Stimulated activated CD4-positive, alpha-beta T cell treated with anti-CD3 and anti-CD28 coated beads, Interleukin-1b, Interleukin-23, amount 100 ng/mL, for 4 hours (primary cell): Measurements from ENCODE around the gene PHAF1.

Experiments used
- DNase-seq, 2 donors: peaks; one replicate each; pipeline ENCODE4 v3.0.0-alpha.2; 2020; ENCODE audit warnings: low read depth in 2 of 2

The PHAF1 gene

DNA sequence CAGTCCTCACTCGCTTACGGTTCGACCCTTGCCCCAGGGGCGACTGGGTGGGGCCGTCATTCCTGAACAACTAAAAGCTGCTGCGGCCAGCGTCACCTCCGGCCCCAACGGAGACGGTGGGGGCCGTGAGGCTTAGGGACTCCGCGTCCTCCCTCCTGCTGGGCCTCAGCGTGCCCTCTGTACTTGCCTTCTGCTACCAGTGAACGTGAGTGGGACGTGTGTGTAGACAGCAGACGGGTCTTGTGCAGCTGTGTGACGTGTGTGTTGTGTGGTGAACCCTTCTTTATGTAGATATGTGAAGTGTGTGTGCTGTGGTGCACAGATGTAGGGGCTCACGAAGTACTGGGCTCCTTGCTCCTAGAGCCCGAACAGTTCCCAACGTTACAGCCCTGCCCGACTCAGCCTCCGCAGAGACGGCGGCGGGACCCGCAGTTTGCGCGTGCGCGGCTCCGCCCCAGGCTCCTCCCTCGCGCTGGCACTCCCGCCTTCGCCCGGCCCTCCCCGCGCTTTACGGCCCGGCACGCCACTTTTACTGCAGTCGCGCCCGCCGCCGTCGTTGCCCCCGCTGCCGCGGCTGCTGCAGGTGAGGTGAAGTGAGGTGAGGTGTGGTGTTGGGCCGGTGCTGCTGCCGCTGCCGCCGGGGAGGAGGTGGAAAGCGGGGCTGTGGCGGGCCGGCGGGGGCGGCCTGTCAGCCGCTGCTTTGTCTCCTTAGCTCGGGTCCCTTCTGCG, at the start of gene PHAF1:
TSS of gene PHAF1 (plus strand) at position 535 of the 729 bp plus-strand sequence. CDS start 235 bp downstream, outside the sequence.
- peak; percentile 97 for DNase-seq

GRCh38 chr16:67063008-67063407, 46.7 kb upstream of the PHAF1 start:
- DNase-seq, result no peak

- no peak for DNase-seq
These were observed 41.5 kb upstream of the PHAF1 start for GRCh38 chr16:67068212-67068753.

DNA sequence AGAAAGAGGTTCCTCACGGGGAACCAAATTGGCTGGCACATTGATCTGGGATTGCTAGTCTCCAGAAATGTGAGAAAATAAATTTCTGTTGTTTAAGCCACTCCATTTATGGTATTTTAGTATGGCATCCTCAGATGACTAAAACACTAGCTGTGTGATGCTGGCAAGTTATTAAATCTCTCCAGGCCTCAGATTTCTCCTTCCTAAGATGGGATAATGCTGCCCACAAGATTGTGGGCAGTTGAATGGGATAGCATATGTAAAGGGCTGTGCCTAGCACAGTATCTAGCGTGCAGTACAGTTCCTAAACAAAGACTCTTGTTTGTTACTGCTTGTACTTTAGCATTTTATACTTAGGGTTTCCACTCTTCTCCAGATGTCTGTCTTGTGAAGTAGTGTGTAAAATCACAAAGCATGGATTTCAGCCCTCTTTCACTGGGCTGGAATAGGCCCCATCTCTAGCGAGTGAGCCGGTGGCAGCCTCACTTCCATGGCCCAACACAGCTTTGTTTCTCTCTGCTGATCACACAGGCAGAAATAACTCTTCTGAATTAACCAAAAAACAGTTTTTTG, 38.2 kb upstream of the PHAF1 start:
- DNase-seq, result no peak

- no peak for DNase-seq
These were observed 34.4 kb upstream of the PHAF1 start for GRCh38 chr16:67075331-67075730.

DNA sequence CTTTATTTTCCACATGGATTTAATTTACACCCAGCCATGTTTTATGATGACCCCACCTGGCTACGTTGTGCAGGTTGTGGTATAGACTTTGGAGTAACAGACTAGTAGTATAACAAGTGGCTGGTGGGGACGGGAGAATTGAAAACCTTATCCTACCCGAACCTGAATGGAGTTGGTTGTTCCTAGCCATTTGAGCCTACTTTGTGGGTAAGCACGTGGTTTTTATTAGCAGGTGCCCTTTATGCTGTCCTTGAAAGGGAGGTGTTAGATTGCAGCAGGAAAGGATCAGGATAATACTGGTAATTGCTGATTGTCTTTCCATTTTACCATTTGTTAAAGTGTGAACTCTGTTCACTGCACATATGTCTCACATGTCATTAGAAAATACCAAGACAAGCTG, 31.9 kb upstream of the PHAF1 start:
- no peak for DNase-seq

DNA sequence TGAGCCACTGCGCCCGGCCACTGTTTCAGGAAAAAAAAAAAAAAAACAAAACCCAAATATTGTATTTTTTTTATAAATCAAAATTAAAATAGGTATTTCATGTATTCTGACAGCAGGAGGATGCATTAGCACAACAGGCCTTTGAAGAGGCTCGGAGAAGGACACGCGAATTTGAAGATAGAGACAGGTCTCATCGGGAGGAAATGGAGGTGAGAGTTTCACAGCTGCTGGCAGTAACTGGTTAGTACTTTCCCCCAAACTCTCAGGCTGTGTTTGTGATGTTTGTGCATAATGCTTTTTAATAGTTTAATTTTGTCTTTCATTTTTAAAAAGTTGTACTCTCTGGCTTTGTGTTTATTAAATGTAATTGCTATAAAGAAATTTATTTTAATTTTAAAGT, 27.6 kb upstream of the PHAF1 start:
- DNase-seq, result no peak

DNA sequence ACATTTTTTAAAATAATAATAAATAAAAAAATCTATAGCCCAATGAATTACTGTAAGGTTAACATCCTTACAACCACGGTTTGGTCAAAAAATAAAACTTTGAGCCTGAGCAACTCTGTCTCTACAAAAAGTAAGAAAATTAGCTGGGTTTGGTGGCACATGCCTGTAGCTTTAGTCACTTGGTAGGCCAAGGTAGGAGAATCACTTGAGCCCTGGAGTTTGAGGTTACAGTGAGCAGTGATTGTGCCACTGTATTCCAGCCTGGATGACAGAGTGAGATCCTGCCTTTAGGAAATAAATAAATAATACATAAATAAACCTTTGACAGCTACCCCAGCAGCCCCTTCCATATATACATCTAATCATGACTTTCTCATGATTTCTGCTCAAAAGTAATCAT, 26.9 kb upstream of the PHAF1 start:
- DNase-seq, result no peak

GRCh38 chr16:67084345-67085028, 25.3 kb upstream of the PHAF1 start:
- DNase-seq, result no peak

DNA sequence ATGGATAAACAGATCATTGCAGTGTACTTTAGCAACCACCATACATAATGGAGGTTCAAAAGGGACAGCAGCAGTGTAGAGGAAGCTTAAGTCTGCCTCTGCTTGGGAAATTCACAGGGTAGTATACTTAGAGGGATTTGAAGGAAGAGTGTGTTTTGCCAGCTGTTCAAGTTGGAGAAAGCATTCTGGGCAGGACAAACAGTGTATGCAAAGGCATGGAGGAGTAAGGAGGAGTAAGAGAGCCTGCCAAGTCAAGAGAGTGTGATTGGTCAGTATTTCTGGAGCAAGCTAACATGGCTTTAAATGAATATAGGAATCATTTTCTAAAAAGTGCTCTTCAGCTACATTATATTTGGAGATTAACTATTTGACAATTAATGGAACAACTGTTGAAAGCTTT, 22.9 kb upstream of the PHAF1 start:
- no peak for DNase-seq

GRCh38 chr16:67087291-67087690, 22.4 kb upstream of the PHAF1 start:
- no peak for DNase-seq

DNA sequence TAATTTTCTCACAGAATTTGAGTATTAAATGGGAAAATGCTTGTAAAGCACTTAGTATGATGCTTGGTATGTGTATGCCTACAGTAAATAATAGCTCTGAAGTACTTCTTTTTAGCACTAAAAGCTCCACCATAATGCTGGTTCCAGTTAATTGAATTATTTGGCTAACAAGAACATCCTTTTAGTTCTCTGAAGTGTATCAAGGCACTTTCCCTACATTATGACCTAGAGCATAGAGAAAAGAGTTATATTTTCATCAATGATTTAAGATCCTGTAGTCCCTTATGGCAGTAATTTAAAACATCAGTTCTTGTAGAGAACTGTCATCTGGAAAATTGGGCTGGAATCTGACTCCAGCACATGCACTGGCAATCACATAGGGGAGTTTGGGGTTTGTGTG, 21.9 kb upstream of the PHAF1 start:
- no peak for DNase-seq

GRCh38 chr16:67088551-67088950, 21.2 kb upstream of the PHAF1 start:
- no peak for DNase-seq

GRCh38 chr16:67089101-67089500, 20.6 kb upstream of the PHAF1 start:
- DNase-seq, result no peak

GRCh38 chr16:67091906-67092566, 17.7 kb upstream of the PHAF1 start:
- DNase-seq, result no peak

- no peak for DNase-seq
These were observed 16.5 kb upstream of the PHAF1 start for GRCh38 chr16:67093098-67093726.

- DNase-seq, result no peak
These were observed 11.1 kb upstream of the PHAF1 start for GRCh38 chr16:67098599-67098998.

GRCh38 chr16:67100569-67101310, 9.0 kb upstream of the PHAF1 start:
- DNase-seq, result no peak

GRCh38 chr16:67101311-67102082, 8.2 kb upstream of the PHAF1 start:
- DNase-seq, result no peak

DNA sequence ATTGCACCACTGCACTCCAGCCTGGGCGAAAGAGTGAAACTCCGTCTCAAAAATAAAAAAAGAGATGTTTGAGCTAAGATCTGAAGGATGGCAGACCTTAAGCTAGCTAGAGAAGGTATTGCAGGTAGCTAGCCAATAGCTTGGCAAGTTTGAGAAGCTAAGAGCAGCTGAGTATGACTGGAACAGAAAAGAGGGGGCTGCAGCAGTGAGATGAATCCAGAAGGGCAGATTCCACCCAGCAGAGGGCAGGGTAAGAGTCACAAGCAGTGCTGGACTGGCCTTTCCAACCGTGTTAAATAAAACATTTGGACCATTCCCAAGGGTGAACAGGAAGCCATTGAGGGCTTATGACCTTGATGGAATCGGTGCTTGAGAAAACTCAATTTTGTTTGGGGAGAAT, 5.7 kb upstream of the PHAF1 start:
- DNase-seq, result no peak
